CD4-positive, alpha-beta T cell (primary cell): Measurements from ENCODE around the gene APLN. TPM values are rescaled to one million over a fixed set of nuclear protein-coding genes. Genes with fewer than 3 reads are reported as not detected.

Source experiments
- ATAC-seq: fragments of 200-7000 bp; cut with Tn5 transposase; one replicate; pipeline ENCODE4 v1.10.0; 2022; ENCODE audit warnings: mild to moderate bottlenecking; ENCODE audit not compliant: poor library complexity
- CTCF ChIA-PET: fragments of 350-600 bp; sonication (Branson Sonifier 250); formaldehyde crosslinking; loops from one replicate; lab custom pipeline; 2021; ENCODE audit warnings: antibody characterized with exemption, inconsistent platforms; lab: Charles Lee
- POLR2A ChIA-PET: fragments of 350-600 bp; sonication (Branson Sonifier 250); formaldehyde crosslinking; loops from one replicate; lab custom pipeline; 2021; ENCODE audit warnings: antibody characterized with exemption, inconsistent platforms; lab: Charles Lee
- DNase-seq, 14 experiments: peaks; one replicate each; pipeline ENCODE4 v3.0.0-alpha.2; 2013 to 2020; ENCODE audit warnings: mixed read lengths in 2 of 14
- H3K27ac ChIP-seq, 2 donors: one replicate each; pipeline versions ENCODE4 v1.5.1 to v1.7.0; 2013; ENCODE audit warnings: low read length in 2 of 2, low read depth in 1 of 2, mild to moderate bottlenecking in 1 of 2
- H3K27me3 ChIP-seq, 2 experiments: 1 replicate in 1 of 2; 2 replicates in 1 of 2; pipeline versions ENCODE4 v1.6.1 to v1.7.0; 2013; ENCODE audit warnings: low read length in 2 of 2, control low read depth in 1 of 2, mild to moderate bottlenecking in 1 of 2, moderate library complexity in 1 of 2; ENCODE audit not compliant: insufficient read depth in 2 of 2, control insufficient read depth in 1 of 2
- H3K36me3 ChIP-seq: one replicate; pipeline ENCODE4 v1.6.1; 2013; ENCODE audit warnings: low read length, control low read depth; ENCODE audit not compliant: insufficient read depth
- H3K4me1 ChIP-seq: one replicate; pipeline ENCODE4 v1.6.1; 2013; ENCODE audit warnings: low read length, control low read depth; ENCODE audit not compliant: insufficient read depth
- H3K4me3 ChIP-seq: one replicate; pipeline ENCODE4 v1.5.1; 2013; ENCODE audit warnings: mild to moderate bottlenecking, low read length, moderate library complexity
- H3K9me3 ChIP-seq, 2 experiments: 1 replicate in 1 of 2; 2 replicates in 1 of 2; pipeline versions ENCODE4 v1.6.1 to v1.7.0; 2013; ENCODE audit warnings: low read length in 2 of 2, mild to moderate bottlenecking in 2 of 2, control low read depth in 1 of 2, moderate library complexity in 1 of 2; ENCODE audit not compliant: control insufficient read depth in 1 of 2, insufficient read depth in 1 of 2
- H3K27ac Mint-ChIP-seq: one replicate; pipeline ENCODE4 v1.8.0; 2020; ENCODE audit warnings: mixed read lengths
- H3K27me3 Mint-ChIP-seq: one replicate; pipeline ENCODE4 v1.8.0; 2021; ENCODE audit warnings: mixed read lengths
- H3K36me3 Mint-ChIP-seq: one replicate; pipeline ENCODE4 v1.8.0; 2021; ENCODE audit warnings: low read depth, mixed read lengths
- H3K4me1 Mint-ChIP-seq: one replicate; pipeline ENCODE4 v1.8.0; 2021; ENCODE audit warnings: low read depth, mixed read lengths
- H3K4me3 Mint-ChIP-seq: one replicate; pipeline ENCODE4 v1.8.0; 2020; ENCODE audit warnings: mild to moderate bottlenecking, mixed read lengths
- H3K9me3 Mint-ChIP-seq: one replicate; pipeline ENCODE4 v1.8.0; 2020; ENCODE audit warnings: mixed read lengths
- intact Hi-C, 2 experiments: fragments of 100-400 bp; cut with DNase I in 1 of 2; cut with micrococcal nuclease in 1 of 2; formaldehyde crosslinking; loops; one replicate each; pipeline versions ENCODE4 v1.15.1 to v1.9.0; 2023 to 2025; cut with DNase I, micrococcal nuclease
- total RNA-seq, 174 experiments: library from RNA in 2 of 174; stranded (reverse) in 2 of 174; gene quantifications; one replicate each; pipeline ENCODE4 v1.2.3 and lab custom pipeline; 2021 to 2026
- TF ChIP-seq, protein P1 (sequence below): fragments of 200-600 bp; IDR thresholded peaks from one replicate; pipeline ENCODE4 v1.8.0; 2022; ENCODE audit warnings: antibody characterized with exemption, mild to moderate bottlenecking

Gene APLN
- total RNA-seq, 2 experiments from 2014 or later: not detected

DNA sequence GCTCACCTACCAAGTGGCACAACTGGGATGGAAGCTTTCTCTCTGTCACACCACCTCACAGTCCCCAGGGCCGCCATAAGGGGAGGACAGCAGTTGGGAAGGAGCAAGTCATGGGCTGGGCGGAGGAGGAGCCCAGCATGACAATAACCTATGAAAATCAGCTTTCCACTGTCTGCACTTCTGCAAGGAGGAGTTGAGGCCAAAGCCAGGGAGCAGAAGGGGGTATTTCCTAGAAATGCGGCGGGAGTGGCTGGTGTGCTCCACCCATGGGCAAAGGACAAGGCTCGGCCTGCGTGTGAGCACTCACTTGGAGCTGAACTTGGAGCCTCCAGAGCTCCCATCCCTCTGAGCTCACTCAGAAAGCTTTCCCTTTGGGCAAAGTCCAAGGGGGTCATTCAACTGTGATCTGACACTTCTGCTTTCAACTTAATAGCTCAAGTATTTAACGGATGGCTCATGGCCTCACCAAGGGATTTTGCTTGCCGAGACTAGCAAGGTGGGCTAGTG, 18.5 kb downstream of the APLN start:
- CTCF ChIA-PET: interaction anchor here (0.8 kb wide), 1 partner anchor 90 kb away, joined by 3 read pairs; no protein-coding TSS in a partner anchor
- no peaks in the 10 kb centered on the region for H3K36me3 Mint-ChIP-seq
- ATAC-seq (no peak), DNase-seq (no peak)
- H3K27ac ChIP-seq: no peak overlapping the region
- no peak overlapping the region for H3K4me3 ChIP-seq
- intact Hi-C loops: loop anchor here in 1 of 2 experiments (5.0 kb wide), 2 partner anchors 91 to 246 kb away; no protein-coding TSS in a partner anchor
- no peak overlapping the region for H3K27ac Mint-ChIP-seq
- TF ChIP-seq, protein P1, sequence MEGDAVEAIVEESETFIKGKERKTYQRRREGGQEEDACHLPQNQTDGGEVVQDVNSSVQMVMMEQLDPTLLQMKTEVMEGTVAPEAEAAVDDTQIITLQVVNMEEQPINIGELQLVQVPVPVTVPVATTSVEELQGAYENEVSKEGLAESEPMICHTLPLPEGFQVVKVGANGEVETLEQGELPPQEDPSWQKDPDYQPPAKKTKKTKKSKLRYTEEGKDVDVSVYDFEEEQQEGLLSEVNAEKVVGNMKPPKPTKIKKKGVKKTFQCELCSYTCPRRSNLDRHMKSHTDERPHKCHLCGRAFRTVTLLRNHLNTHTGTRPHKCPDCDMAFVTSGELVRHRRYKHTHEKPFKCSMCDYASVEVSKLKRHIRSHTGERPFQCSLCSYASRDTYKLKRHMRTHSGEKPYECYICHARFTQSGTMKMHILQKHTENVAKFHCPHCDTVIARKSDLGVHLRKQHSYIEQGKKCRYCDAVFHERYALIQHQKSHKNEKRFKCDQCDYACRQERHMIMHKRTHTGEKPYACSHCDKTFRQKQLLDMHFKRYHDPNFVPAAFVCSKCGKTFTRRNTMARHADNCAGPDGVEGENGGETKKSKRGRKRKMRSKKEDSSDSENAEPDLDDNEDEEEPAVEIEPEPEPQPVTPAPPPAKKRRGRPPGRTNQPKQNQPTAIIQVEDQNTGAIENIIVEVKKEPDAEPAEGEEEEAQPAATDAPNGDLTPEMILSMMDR: no peak
- no peaks in the 10 kb centered on the region for H3K36me3 ChIP-seq
- peaks cover 7% of the 10 kb centered on the region for H3K4me1 ChIP-seq
- no peak overlapping the region for H3K4me3 Mint-ChIP-seq
- POLR2A ChIA-PET: no interaction called here
- peaks cover 0 to 4% of the 10 kb centered on the region in 2 experiments for H3K9me3 ChIP-seq
- no peaks in the 10 kb centered on the region for H3K27me3 Mint-ChIP-seq
- no peaks in the 10 kb centered on the region for H3K9me3 Mint-ChIP-seq
- no peaks in the 10 kb centered on the region for H3K27me3 ChIP-seq
- H3K4me1 Mint-ChIP-seq: peaks cover 6% of the 10 kb centered on the region

GRCh38 chrX:129634541-129634940, 20.2 kb downstream of the APLN start:
- H3K27me3 ChIP-seq: no peaks in the 10 kb centered on the region
- ChIA-PET CTCF (no interaction called here), POLR2A (no interaction called here)
- TF ChIP-seq, protein P1: no peak
- Mint-ChIP-seq H3K4me3 (no peak overlapping the region), H3K36me3 (no peaks in the 10 kb centered on the region), H3K4me1 (peaks cover 6% of the 10 kb centered on the region), H3K9me3 (no peaks in the 10 kb centered on the region), H3K27ac (no peak overlapping the region), H3K27me3 (no peaks in the 10 kb centered on the region)
- H3K27ac ChIP-seq: no peak overlapping the region
- ATAC-seq (no peak), DNase-seq (no peak)
- H3K4me3 ChIP-seq: no peak overlapping the region
- H3K4me1 ChIP-seq: peaks cover 7% of the 10 kb centered on the region
- intact Hi-C loops: no loop called here
- no peaks in the 10 kb centered on the region for H3K9me3 ChIP-seq
- no peaks in the 10 kb centered on the region for H3K36me3 ChIP-seq

DNA sequence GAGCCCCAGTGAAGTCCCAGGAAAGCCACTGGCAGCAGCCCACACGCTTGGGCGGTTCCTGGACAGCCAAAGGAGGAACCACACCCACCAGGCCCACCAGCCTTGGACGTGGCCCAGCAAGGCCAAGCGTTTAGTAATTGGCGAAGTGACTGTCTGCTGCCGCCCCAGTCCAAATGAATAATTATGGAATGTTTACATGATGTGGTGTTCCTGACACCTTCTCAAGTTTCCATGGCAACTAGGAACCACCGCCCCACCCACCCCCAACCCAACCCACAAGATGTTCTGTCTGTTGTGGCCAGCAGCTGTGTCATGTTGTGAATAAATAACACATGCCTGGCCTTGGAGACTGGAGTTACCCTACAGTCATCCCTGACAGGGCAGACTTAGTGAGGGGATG, 22.3 kb downstream of the APLN start:
- TF ChIP-seq, protein P1: no peak
- peaks cover 2% of the 10 kb centered on the region for H3K4me1 Mint-ChIP-seq
- DNase-seq (no peak), ATAC-seq (no peak)
- POLR2A ChIA-PET: no interaction called here
- H3K4me3 ChIP-seq: no peak overlapping the region
- H3K36me3 ChIP-seq: no peaks in the 10 kb centered on the region
- H3K27me3 ChIP-seq: no peaks in the 10 kb centered on the region
- no peaks in the 10 kb centered on the region for H3K36me3 Mint-ChIP-seq
- H3K27ac Mint-ChIP-seq: no peak overlapping the region
- H3K9me3 ChIP-seq: no peaks in the 10 kb centered on the region
- H3K4me1 ChIP-seq: peaks cover 2% of the 10 kb centered on the region
- no peak overlapping the region for H3K27ac ChIP-seq
- intact Hi-C loops: no loop called here
- H3K9me3 Mint-ChIP-seq: no peaks in the 10 kb centered on the region
- H3K4me3 Mint-ChIP-seq: no peak overlapping the region
- H3K27me3 Mint-ChIP-seq: no peaks in the 10 kb centered on the region
- CTCF ChIA-PET: no interaction called here
